ENCODE data around the gene LRP4.

LRP4 gene

GRCh38 chr11:46890665-46891064, 27.7 kb downstream of the LRP4 start:
- DNase-seq, result no peak

- DNase-seq, result peak; percentile 85
Measured at GRCh38 chr11:46889689-46890475, 28.5 kb downstream of the LRP4 start.

- DNase-seq, result no peak
Measured at GRCh38 chr11:46889251-46889650, 29.1 kb downstream of the LRP4 start.

- no peak for DNase-seq
Measured at GRCh38 chr11:46888636-46889035, 29.7 kb downstream of the LRP4 start.

DNA sequence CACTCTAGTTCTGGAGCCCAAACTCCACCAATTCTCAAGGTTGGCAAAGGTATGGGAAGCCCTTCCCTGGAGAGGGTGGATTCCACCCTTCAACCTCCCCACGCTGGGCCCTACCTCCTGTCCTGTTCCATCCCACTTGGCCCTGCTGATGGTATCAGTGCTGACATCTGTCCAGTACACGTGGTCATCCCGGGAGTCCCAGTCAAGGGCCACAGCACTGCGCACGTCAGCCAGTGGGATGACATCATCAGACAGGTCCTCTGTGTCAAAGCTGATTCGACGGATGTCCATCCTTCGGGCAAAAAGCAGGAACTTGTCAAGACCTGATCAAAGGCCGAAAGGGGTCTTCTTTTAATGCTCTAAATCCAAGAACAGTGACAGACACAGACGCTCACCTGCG, 32.1 kb downstream of the LRP4 start:
- no peak for DNase-seq

DNA sequence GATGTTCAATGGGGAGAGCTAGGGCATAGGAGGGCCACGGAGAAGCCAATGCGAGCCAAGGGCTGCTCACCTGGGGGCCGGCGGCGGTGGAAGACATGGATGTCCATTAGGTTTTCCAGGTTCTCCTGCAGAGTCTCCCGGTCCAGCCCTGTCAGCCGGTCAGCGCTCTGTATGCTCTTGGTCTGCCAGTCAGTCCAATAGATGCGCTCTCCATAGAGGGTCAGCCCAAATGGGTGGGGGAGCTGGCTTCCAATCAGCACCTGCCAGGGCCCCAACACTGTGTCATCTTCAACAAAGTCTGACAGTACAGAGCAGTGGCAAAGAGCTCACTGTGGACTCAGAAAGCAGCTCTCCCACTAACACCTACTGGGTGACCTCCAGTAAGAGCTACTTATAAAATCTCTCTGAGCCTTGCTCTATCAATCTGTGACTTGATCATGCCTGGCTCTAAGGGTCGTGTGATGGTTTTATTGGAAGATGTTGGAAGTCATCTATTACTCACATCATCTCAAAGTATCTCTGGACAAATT, 39.2 kb downstream of the LRP4 start:
- DNase-seq, result no peak

DNA sequence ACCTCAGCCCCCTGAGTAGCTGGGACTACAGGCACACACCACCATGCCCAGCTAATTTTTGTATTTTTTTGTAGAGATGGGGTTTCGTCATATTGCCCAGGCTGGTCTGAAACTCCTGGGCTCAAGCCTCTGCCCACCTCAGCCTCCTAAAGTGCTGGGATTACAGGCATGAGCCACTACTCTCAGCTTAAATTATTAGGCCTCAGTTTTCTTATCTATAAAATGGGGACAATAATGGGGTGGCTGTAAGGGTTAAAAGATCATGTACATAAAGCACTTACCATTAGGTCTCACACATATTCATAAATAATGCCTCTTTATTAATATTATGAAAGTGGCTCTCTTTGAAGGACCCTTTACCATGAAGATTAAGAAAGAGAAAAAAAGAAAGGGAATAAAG, 40.8 kb downstream of the LRP4 start:
- DNase-seq, result no peak

GRCh38 chr11:46876471-46876870, 41.9 kb downstream of the LRP4 start:
- DNase-seq, result no peak

DNA sequence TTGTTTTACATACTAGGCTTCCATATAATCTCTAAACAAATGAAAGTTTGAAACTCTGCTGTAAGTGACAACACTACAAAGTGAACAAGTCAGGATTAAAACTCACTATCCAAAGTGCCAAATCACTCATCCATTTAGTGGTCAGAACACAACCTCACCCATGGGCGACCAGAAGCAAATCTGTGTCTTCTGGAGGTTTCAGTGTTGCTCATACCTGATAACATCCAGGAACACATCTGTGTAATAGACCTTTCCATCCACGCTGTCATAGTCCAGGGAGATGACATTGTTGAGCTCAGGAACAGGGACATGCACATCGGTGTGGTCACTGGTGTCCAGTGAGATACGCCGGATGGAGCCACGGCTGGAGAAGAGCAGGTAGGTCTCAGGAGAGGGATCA, 43.8 kb downstream of the LRP4 start:
- DNase-seq, result no peak

DNA sequence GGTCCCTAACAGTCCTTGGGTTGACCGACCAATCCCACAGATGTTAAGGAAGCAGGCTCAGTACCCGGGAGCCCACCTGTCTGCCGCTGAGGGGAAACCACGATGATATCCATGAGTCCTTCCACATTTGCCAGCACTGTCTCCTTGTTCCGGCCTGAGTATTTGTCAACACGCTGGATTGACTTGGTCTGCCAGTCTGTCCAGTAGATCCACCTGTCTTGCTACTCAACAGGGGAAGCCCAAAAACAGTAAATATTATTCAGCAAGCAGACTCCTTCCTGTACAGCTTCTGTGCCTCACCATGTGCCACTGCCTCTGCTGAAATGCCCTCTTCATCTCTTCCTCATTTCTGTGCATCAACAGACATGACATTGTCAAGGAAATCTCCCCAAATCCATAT, 49.4 kb downstream of the LRP4 start:
- DNase-seq, result no peak

GRCh38 chr11:46865340-46865739, 53.0 kb downstream of the LRP4 start:
- DNase-seq, result no peak

DNA sequence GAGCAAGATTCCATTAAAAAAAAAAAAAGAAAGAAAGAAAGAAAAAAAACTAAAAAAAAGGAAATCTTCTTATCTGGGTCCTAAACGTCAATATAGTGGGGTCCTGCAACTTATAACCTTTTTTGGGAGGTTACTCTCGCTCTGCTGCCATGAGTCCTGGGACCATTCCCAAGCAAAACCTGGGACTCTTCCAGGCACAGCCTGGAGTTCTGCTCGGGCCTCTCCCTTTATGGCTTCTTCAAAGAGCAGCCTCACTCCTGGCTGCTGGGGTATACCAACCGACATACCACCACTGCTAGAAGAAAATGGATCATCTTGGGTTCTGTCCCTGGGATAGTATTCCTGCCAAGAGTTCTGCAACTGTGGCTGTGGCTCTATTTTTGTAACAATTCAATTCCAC, 58.1 kb downstream of the LRP4 start:
- DNase-seq, result no peak

DNA sequence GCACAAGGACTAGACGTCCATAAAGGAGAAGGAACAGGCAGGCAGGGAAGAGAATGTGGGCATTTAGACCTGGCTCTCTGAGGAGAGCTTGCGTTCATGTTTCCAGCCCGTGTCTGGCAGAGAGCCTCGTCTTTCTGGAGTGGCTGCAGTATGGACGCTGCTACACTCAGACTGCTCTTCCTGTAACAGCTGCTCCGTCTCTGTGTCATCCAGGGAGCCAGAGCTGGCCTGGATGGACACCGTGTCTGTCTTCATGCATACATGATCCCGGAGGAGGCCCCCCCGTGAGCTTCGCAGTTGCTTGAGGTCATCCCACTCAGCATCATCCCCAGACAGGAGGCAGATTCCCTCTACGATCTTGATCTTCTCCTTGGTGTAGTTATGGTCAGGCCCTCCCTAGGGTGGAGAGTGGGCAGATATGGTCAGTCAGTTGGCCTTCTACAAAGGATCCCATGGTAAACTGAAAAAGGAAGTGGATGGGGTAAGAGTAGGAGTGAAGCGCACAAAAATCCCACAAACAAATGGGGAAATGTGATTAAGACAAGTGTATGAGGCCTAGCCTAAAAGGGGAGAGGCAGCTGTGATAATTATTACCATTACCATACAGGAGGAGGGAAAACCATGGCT, 59.3 kb downstream of the LRP4 start:
- no peak for DNase-seq

DNA sequence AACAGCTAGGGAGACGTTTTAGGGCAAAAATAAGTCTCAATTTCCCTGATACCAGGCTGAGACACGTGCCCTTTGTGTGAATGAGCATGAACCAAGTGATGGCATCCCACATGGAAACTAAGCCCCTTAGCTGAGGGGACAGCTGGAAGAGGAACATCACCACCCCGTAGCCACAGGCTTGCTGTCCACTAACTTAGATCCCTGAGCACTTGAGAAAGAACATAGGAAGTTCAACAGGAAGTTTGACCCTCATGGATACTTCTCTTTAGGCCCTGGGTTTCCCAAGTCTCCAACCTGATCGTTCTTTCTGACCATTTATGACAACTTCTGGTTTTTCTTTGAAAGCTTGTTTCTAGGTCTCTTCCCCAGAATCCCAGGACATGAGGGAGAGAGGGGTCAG, 60.7 kb downstream of the LRP4 start:
- DNase-seq, result no peak

DNA sequence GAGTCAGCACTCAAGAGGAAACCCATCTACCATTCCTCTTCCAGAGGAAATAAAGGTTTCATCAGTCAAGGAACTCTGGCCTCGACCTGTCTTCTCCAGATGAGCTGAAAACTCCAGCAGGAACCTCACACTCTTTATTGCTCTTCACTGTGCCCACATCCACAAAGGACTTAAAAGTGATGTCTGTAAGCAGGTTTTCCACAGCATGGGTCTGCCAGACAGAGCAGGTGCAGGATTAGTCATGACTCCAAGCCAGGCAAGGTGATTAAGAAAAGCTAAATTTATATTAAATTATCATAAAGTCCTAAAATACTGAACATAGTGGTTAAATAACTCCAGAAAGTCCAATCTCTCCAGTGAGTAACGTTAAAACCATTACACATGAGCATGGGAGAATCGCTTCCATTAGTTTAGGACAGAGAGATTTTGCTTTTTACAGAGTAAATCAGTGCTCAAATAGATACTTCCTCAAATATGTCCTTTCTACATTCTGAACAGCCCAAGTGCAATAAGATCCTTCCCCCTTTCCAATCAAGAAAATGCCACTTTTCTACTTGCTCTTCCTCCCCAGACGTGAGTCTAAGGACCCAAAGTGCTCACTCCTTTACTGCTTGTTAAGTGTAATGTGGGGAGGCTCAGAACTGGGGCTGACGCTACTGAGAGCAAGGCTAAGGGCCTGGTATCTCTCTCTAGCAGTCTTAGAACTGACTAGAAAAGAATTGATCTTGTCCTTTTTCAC, 61.6 kb downstream of the LRP4 start:
- DNase-seq, result no peak

DNA sequence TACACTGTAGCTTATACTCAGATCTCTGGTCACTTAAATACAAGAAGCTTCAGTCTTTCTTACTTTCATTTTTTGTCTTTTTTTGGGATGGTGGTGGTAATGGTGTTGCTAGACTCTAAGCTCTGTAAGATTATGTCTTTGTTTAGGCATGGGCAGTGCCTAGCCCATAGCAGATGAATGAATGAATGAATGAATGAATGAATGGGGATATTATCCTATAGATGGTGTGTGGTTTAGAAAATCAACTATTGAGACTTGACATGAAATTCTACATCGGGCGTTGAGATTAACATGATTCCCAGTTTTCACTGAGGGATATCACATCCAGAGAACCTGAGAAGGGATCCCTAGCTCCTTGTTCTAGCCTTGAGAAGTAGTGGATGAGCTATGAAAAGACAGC, 62.5 kb downstream of the LRP4 start:
- no peak for DNase-seq

- no peak for DNase-seq
Measured at GRCh38 chr11:46855167-46855566, 63.2 kb downstream of the LRP4 start.

DNA sequence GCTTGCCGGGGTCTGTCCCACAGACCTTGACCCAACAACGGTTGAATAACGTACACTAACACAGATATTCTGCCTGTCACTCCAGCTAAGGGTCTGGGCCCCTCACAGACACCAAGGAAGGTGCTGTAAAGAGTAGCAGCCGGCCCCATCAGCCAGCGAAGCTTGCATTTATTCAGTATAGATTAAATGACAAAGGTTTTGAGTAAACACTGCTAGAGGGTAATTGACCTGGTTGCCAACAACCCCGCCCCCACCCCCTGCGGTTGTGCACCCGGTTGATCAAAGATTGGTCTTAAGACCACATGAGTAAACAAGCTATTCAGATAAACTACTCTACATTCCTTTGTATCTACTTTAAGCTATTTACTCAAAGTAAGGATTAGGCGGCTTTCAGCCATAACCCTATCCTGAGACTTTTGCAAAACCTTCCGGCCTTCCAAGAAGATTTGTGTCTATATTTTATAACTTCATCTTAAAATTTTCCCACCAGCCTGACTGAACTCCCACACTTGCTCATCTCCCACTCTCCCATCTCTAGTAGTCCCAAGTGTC, 67.4 kb downstream of the LRP4 start:
- DNase-seq, result peak; percentile 23

- DNase-seq, result no peak
Measured at GRCh38 chr11:46849631-46850030, 68.7 kb downstream of the LRP4 start.

- no peak for DNase-seq
Measured at GRCh38 chr11:46846510-46846830, 71.9 kb downstream of the LRP4 start.

- peak; percentile 94 for DNase-seq
Measured at GRCh38 chr11:46845740-46846509, 72.4 kb downstream of the LRP4 start, which contains the start of gene CKAP5. Gene CKAP5, minus strand, starts transcription at chr11:46846280. Its CDS starts 25,049 bp downstream, at chr11:46821231.

DNA sequence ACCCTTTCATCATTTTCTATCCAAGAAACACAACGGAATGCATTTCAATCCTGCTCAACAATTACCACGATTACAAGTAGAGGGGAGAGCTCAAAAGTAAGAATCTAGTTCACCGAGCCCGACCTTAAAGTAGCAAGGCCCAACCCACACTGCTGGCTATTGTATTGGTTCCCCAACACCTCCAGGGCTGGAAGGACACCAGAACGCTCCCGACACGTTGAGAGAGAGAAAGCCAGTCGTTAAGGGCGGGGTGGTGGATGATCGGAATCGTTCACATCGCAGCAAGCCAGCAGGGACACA, 73.0 kb downstream of the LRP4 start:
- no peak for DNase-seq

DNA sequence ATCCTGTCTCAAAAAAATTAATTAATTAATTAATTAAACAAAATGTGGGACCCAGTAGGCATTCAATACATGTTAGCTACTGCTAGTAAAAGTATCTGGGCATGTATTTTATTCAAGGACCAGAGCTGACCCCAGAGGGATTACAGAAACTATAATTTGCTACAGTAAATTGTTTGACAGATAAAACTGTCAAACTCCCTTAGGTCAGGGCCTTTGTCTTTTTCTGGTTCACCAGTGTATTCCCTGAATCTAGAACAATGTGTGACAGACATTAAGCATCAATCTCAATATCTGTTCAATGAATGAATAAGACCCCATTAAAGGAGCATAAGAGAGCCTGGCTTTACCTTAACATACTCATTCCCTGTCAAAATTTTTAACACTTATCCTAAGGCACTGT, 78.2 kb downstream of the LRP4 start:
- no peak for DNase-seq

Data from NCI-H82 (cell line).